ENCODE measurements around the gene SEC61B. TPM values are rescaled to one million over a fixed set of nuclear protein-coding genes. Genes with fewer than 3 reads are reported as not detected.

SEC61B gene
- total and polyA plus RNA-seq, 10 of the 15 experiments (the other 5 are each of a cell fraction or from before 2014, with no cell fraction given): 108 to 747 (median 301) TPM

DNA sequence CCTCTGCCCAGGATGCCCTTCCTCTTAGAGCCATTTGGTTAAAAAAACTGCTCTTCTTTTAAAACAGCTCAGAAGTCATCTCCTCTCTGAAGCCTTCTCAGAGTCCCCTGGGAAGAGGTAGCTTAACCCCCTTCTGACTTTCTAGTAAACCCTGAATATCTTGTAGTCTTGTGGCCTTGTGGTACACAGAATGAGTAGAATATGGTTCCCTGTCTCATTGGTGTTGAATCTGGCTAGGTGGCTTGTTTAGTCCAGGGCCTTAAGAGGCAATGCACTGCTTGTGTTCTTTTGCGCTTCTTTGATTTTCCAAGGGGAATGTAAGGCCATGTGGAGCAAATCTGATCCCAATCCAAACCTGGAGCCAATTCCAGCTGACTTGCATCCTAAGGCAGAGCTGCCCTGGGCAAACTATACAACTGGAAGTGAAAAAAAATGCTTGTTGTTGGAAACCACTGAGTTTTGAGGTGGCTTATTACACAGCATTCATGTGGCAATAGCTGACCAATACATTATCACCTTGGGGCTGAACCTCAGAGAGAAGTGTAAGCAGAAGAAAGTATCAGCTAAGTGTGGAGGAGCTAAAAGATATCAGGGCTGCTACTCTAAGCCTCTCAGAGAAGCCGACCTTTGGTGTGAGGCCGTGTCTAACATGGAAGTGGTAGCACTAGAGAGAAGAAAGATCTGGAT is 31.3 kb upstream of the SEC61B start:
- 96% methylated on average over 3 of the region's 3 CpGs for WGBS (ENCODE audit: insufficient coverage, insufficient replicate concordance, low lambda C conversion rate, missing lambda C conversion rate)
- H3K4me1 ChIP-seq (ENCODE audit: control insufficient read depth, insufficient read depth, low read length): peaks cover 18% of the 10 kb centered on the region
- no peak overlapping the region for H3K9ac ChIP-seq (ENCODE audit: control insufficient read depth, insufficient read depth, low read length)
- H3K4me3 ChIP-seq: no peak overlapping the region
- SMC1A ChIA-PET (ENCODE audit: uncharacterized antibody, unreplicated experiment): interaction anchor here (1.1 to 12.4 kb wide), 4 partner anchors 8 to 43 kb away, joined by 3 to 189 read pairs (median 76); partner anchors contain the start of genes ALG2 and SEC61B
- CTCF ChIA-PET: interaction anchor here (0.7 to 1.8 kb wide), 5 partner anchors 14 to 1155 kb away, joined by 3 to 5 read pairs (median 3); no protein-coding TSS in a partner anchor
- H3K79me2 ChIP-seq (ENCODE audit: control insufficient read depth, insufficient read depth, low read length): no peaks in the 10 kb centered on the region
- H3K27me3 ChIP-seq (replicated peaks in 1 of 2; ENCODE audit: control insufficient read depth in 2 of 2, insufficient read depth in 2 of 2, low read length in 1 of 2): no peaks in the 10 kb centered on the region
- no peak for TF ChIP-seq IRF4 (IDR thresholded peaks at IDR 0.05; ENCODE audit: low read depth, low read length)
- no peak for TF ChIP-seq JUNB (IDR thresholded peaks at IDR 0.05)
- TF ChIP-seq YBX1 (IDR thresholded peaks at IDR 0.05): no peak
- TF ChIP-seq MYC (IDR thresholded peaks at IDR 0.05; ENCODE audit: insufficient read depth, insufficient read length, insufficient replicate concordance, low read length, severe bottlenecking): no peak
- no peak for TF ChIP-seq SUPT20H (IDR thresholded peaks at IDR 0.05; ENCODE audit: borderline replicate concordance, control insufficient read depth, low read depth, low read length)
- TF ChIP-seq LARP7 (IDR thresholded peaks at IDR 0.05): no peak
- no peak for TF ChIP-seq TCF7 (IDR thresholded peaks at IDR 0.05; ENCODE audit: borderline replicate concordance)
- no peak for TF ChIP-seq CREB1 (IDR thresholded peaks at IDR 0.05; ENCODE audit: low read depth)
- no peak for TF ChIP-seq RB1 (IDR thresholded peaks at IDR 0.05; ENCODE audit: borderline replicate concordance)
- TF ChIP-seq GATAD2B (conservative IDR thresholded peaks at IDR 0.05; ENCODE audit: low read depth): no peak
- TF ChIP-seq PBX3 (IDR thresholded peaks at IDR 0.05; ENCODE audit: insufficient replicate concordance, low read depth, low read length): no peak
- POLR2A ChIA-PET: interaction anchor here (0.7 kb wide), 1 partner anchor 31 kb away, joined by 3 read pairs; the partner anchor contains the start of genes ALG2 and SEC61B
- no TSS peak for BruUV-seq (replicated peaks)
- H3K9me3 ChIP-seq (replicated peaks; ENCODE audit: control insufficient read depth, insufficient read depth, low read length): no peaks in the 10 kb centered on the region; the same call in 2 of the 3 replicates
- no peak overlapping the region for H3K4me2 ChIP-seq (ENCODE audit: control insufficient read depth, insufficient read depth)
- ATAC-seq (no peak), FAIRE-seq (no peak), DNase-seq (ENCODE audit: low read depth, low spot score) (no peak)
- H4K20me1 ChIP-seq (ENCODE audit: control insufficient read depth, insufficient read depth): no peaks in the 10 kb centered on the region
- intact Hi-C loops (cut with micrococcal nuclease; ENCODE audit: unreplicated experiment) (no loop called here), in situ Hi-C loops (cut with MboI) (no loop called here)
- no peak overlapping the region for H2AFZ ChIP-seq (ENCODE audit: control insufficient read depth, low read depth, low read length)
- RAD21 ChIA-PET (ENCODE audit: unreplicated experiment): no interaction called here
- no peak overlapping the region for H3K27ac ChIP-seq (ENCODE audit: control insufficient read depth, insufficient read depth)
- no peaks in the 10 kb centered on the region for H3K36me3 ChIP-seq (ENCODE audit: control insufficient read depth in 2 of 2, insufficient read depth in 2 of 2, low read length in 1 of 2)

Data from GM12878 (cell line).